Lung (tissue), 12 donors: Measurements from ENCODE around the gene SPAG6. TPM values are rescaled to one million over a fixed set of nuclear protein-coding genes. Genes with fewer than 3 reads are reported as not detected.

ENCODE experiments used
- ATAC-seq: fragments of 200-7000 bp; cut with Tn5 transposase; one replicate; pipeline ENCODE4 v1.9.1; 2020; ENCODE audit warnings: moderate number of reproducible peaks; ENCODE audit not compliant: insufficient read depth, low FRiP score
- DNase-seq, 3 donors: peaks; one replicate each; pipeline ENCODE4 v3.0.0-alpha.2; 2013 to 2017
- H3K27ac ChIP-seq, 2 donors: one replicate each; pipeline ENCODE4 v1.5.1; 2013; ENCODE audit warnings: mild to moderate bottlenecking in 2 of 2, moderate library complexity in 2 of 2, control low read depth in 1 of 2, inconsistent platforms in 1 of 2, low read depth in 1 of 2, low read length in 1 of 2
- H3K27me3 ChIP-seq, 3 donors: one replicate each; pipeline ENCODE4 v1.5.1; 2013; ENCODE audit warnings: low read length in 2 of 3; ENCODE audit not compliant: control insufficient read depth in 3 of 3, insufficient read depth in 3 of 3
- H3K36me3 ChIP-seq, 4 donors: one replicate each; pipeline ENCODE4 v1.5.1; 2013; ENCODE audit warnings: low read length in 4 of 4, mild to moderate bottlenecking in 1 of 4, moderate library complexity in 1 of 4; ENCODE audit not compliant: control insufficient read depth in 4 of 4, insufficient read depth in 4 of 4
- H3K4me1 ChIP-seq, 5 donors: one replicate each; pipeline ENCODE4 v1.5.1; 2013; ENCODE audit warnings: low read length in 5 of 5, mild to moderate bottlenecking in 2 of 5, moderate library complexity in 1 of 5; ENCODE audit not compliant: control insufficient read depth in 5 of 5, insufficient read depth in 5 of 5
- H3K4me3 ChIP-seq: one replicate; pipeline ENCODE4 v1.5.1; 2013; ENCODE audit warnings: mild to moderate bottlenecking, control low read depth, moderate library complexity
- H3K9ac ChIP-seq, 2 donors: one replicate each; pipeline ENCODE4 v1.5.1; 2013; ENCODE audit warnings: low read length in 2 of 2, control low read depth in 1 of 2; ENCODE audit not compliant: insufficient read depth in 1 of 2
- H3K9me3 ChIP-seq, 4 donors: one replicate each; pipeline ENCODE4 v1.5.1; 2013; ENCODE audit warnings: low read length in 3 of 4, mild to moderate bottlenecking in 1 of 4, moderate library complexity in 1 of 4; ENCODE audit not compliant: control insufficient read depth in 4 of 4, insufficient read depth in 3 of 4
- CTCF ChIP-seq: IDR thresholded peaks from 2 replicates; pipeline ENCODE4 v1.5.1; 2012; ENCODE audit warnings: mild to moderate bottlenecking; ENCODE audit errors: control extremely low read depth, extremely low read depth
- WGBS, 2 donors: extraction: QIAGEN DNeasy Blood & Tissue Kit; methylation state at CpG; one replicate each; pipeline ENCODE4 v1.1.7; 2013; 5-methylcytosine and 5-hydroxymethylcytosine counted together
- polyA plus RNA-seq, 2 donors: library from polyadenylated mRNA; stranded (reverse); fragments of 200-250 nt; gene quantifications; one replicate each; pipeline ENCODE4 v1.2.1, GENCODE V29; 2013
- total RNA-seq, 2 donors: library from RNA; depleted of rRNA in 1 of 2; stranded (reverse); fragments of >200 nt in 1 of 2; gene quantifications; one replicate each; pipeline ENCODE4 v1.2.1, GENCODE V29; 2014 to 2021
- donor health status: control.
- donor health status: control.
- donor health status: Bipolar disorder and iron deficiency.
- donor health status: healthy.
- donor health status: DM: yes; HTN: yes; CAD: no.

The SPAG6 gene
- total and polyA plus RNA-seq, 4 donors = 12.2 to 40.1 (median 23.6) TPM

- Histone ChIP-seq H3K9ac (no peak overlapping the region), H3K9me3 (no peaks in the 10 kb centered on the region), H3K4me3 (no peak overlapping the region), H3K4me1 (peaks cover 0 to 1% (median 0%) of the 10 kb centered on the region in 5 donors), H3K36me3 (no peaks in the 10 kb centered on the region), H3K27me3 (no peaks in the 10 kb centered on the region), H3K27ac (no peak overlapping the region)
- no peak for DNase-seq
- WGBS, 2 donors = 78 to 87% methylated on average over 2 of the region's 2 CpGs
- no peak for ATAC-seq
- no peak for TF ChIP-seq CTCF
Measured at GRCh38 chr10:22461891-22462290, 116.6 kb downstream of the SPAG6 start.

- WGBS, 2 donors = 76 to 82% methylated on average over 4 of the region's 4 CpGs
- Histone ChIP-seq H3K4me3 (no peak overlapping the region), H3K4me1 (peaks cover 0 to 1% (median 0%) of the 10 kb centered on the region in 5 donors), H3K36me3 (no peaks in the 10 kb centered on the region), H3K27me3 (no peaks in the 10 kb centered on the region), H3K9ac (no peak overlapping the region), H3K27ac (no peak overlapping the region), H3K9me3 (no peaks in the 10 kb centered on the region)
- no peak for ATAC-seq
- no peak for DNase-seq
- TF ChIP-seq CTCF = no peak
Measured at GRCh38 chr10:22463255-22463654, 118.0 kb downstream of the SPAG6 start.

- no peak for TF ChIP-seq CTCF
- peaks cover 0 to 1% (median 0%) of the 10 kb centered on the region in 5 donors for H3K4me1 ChIP-seq
- no peaks in the 10 kb centered on the region for H3K36me3 ChIP-seq
- no peak overlapping the region for H3K9ac ChIP-seq
- H3K9me3 ChIP-seq = no peaks in the 10 kb centered on the region
- no peak overlapping the region for H3K4me3 ChIP-seq
- no peak overlapping the region for H3K27ac ChIP-seq
- H3K27me3 ChIP-seq = peaks cover 0 to under 1% (median 0%) of the 10 kb centered on the region in 3 donors
- no peak for ATAC-seq
- no peak for DNase-seq
- 89% methylated on average over 5 of the region's 5 CpGs for WGBS, 2 donors
Measured at GRCh38 chr10:22464966-22465629, 119.8 kb downstream of the SPAG6 start.
